HG02642 (cell line): Measurements from ENCODE around the gene BPGM.
A peak's percentile ranks its signal among the peaks of the same experiment; 100 is the strongest.
"Not testable (repeated sequence)": the region's sequence is repeated elsewhere in the genome, so short reads cannot be mapped to it uniquely, and the experiment has no call there.

Experiments
- ATAC-seq: cut with Tn5 transposase; IDR thresholded peaks from one replicate; pipeline ENCODE4 v1.9.1; 2021; ENCODE audit warnings: mild to moderate bottlenecking; ENCODE audit not compliant: unreplicated experiment, poor library complexity

The BPGM gene

DNA sequence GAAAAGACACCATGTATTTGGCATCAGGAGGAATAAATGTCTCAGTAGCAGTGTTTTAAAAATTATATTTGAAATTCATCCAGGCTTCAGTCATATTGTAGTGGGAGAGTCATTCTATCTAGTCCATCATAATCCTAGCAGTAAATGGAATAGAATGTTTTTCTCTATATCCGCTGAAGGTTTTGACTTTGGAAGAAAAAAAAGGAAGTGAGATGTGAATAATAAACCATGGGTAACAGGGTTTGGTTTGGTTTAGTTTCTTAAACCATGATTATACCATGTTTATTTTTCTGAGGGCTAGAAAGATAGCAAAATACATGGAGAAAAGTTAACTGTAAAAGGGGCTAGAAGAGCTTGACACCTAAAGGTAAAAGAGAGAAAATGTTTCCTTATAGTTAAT lies 16.4 kb upstream of the BPGM start:
- ATAC-seq: no peak

DNA sequence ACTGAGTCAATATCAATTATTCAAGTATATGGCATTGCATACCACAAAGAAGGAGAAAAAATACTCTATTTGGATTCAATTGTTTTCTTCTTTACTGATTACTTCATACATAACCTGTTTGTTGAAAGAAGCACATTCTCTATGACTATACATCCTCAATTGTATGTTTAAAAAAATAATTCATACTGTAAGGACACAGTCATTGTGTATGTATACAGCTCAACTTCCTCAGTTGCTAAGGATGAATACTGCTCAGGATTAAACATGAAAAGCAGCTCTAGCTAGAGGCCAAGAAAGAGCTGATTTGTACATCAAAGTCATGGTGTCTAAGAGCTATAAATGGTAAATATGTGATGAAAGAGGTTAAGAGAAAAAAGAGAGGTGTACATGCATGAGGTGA lies 15.8 kb upstream of the BPGM start:
- no peak for ATAC-seq

- ATAC-seq: no peak
These were observed 14.6 kb upstream of the BPGM start for GRCh38 chr7:134632052-134632451.

GRCh38 chr7:134632937-134633540 lies 13.6 kb upstream of the BPGM start:
- no peak for ATAC-seq

DNA sequence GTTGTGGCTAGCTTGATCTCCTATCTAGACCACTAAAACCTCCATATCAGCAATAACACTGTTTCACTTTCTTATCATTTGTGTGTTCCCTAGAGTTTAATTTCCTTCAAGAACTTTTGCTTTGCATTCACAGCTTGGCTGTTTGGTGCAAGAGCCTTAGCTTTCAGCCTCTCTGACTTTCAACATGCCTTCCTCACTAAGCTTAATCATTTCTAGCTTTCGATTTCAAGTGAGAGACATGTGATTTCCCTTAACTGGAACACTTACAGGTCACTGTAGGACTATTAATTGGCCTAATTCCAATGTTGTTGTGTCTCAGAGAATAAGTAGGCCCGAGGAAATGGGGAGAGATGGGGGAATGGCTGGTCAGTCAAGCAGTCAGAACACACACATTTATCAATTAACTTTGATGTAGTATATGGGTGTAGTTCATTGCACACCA lies 10.6 kb upstream of the BPGM start:
- ATAC-seq: peak; percentile 92

DNA sequence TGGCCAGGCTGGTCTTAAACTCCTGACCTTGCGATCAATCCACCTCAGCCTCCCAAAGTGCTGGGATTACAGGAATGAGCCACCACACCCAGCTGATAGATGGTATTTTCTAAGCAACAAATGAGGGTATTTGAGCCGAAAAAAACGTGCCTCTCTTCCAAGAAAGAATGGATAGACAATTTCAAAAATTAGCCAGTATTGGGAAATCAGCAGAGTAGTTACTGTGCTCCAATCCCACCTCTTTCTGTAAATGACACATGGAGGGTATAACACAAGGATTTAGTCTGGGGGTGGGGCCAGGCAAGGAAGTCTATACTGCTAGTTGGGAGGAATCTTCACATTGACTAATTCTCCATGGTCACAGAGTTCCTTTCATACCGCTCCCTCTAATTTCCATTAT lies 9.2 kb upstream of the BPGM start:
- no peak for ATAC-seq

GRCh38 chr7:134637934-134638719 lies 8.5 kb upstream of the BPGM start:
- ATAC-seq: no peak

DNA sequence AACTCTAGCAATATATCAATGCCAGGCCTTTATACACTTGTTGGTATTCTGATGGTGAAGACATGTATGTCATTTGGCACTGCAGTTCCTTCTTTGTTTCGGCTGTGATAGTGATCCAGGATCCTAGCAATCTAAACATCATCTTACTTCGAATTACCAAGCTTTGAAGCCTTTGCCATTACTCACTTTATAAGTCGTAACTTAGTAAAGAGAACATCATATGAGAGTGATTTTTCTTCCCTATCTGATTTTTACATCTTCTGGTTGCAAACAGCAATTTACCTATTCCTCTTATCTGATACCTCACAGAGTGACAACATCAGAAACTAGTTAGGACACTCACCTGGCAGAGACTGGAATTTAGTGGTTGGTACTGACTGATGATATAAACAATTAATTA lies 7.6 kb upstream of the BPGM start:
- ATAC-seq: no peak

DNA sequence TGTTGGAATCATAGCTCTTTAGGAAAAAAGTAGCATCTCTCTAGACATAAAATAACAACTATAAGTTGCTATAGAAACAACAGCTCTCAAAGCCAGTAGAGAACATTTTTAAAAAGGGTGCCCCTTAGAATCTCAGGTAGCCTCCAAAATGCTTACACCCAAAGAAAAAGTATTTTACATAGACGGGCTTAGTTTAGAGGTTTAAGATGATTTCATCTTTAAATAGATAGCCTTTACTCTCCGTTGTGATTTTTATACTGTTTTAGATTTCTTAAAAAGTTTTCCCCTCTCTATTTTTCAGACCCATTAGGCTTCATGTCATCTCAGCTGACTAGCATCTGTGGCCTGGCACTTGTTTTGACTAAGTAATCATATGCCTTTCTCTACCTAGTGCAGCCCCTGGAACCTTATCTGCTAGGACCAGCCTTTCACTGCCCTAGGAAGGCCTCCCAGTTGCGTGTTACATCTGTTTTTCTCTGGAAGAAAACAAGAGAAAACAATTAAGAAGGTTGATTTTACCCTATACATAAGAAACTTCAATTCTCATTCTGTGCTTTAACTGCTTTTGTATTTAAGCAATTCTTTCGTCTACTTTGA lies 6.9 kb upstream of the BPGM start:
- no peak for ATAC-seq

- no peak for ATAC-seq
These were observed 5.6 kb upstream of the BPGM start for GRCh38 chr7:134640842-134641715.

DNA sequence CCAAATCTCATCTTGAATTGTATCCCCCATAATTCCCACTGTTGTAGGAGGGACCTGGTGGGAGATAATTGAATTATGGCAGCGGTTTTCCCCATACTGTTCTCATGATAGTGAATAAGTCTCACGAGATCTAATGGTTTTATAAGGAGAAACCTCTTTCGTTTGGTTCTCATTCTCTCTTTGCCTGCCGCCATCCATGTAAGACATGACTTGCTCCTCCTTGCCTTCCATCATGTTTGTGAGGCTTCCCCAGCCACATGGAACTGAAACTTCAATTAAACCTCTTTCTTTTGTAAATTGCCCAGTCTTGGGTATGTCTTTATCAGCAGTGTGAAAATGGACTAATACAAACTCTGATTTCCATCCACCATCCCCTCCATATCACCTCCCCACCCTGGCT lies 4.7 kb upstream of the BPGM start:
- not testable (repeated sequence) for ATAC-seq

GRCh38 chr7:134643131-134643530 lies 3.5 kb upstream of the BPGM start:
- no peak for ATAC-seq

DNA sequence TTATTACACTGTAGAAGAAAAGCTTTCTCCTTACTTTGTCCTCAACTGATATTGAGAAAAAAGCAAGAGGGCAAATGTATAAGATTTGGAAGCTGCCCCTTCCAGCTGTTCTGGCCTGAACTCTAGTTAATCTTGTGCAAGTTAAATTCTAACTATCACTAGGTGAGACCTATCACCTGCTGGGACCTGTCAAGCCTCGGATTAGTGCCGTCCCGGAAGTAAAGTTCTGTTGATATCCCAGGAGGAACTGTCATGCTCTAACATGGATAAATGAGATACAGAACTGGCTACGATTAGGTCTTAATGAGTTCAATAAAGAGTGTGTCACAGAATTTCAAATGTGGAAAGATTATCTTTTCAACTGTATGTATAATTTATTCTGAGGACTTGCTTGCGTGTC lies 1.2 kb upstream of the BPGM start:
- no peak for ATAC-seq

- ATAC-seq: no peak
These were observed 718 bp upstream of the BPGM start for GRCh38 chr7:134645935-134646334.

GRCh38 chr7:134648456-134648855 lies 1.8 kb downstream of the BPGM start:
- no peak for ATAC-seq

DNA sequence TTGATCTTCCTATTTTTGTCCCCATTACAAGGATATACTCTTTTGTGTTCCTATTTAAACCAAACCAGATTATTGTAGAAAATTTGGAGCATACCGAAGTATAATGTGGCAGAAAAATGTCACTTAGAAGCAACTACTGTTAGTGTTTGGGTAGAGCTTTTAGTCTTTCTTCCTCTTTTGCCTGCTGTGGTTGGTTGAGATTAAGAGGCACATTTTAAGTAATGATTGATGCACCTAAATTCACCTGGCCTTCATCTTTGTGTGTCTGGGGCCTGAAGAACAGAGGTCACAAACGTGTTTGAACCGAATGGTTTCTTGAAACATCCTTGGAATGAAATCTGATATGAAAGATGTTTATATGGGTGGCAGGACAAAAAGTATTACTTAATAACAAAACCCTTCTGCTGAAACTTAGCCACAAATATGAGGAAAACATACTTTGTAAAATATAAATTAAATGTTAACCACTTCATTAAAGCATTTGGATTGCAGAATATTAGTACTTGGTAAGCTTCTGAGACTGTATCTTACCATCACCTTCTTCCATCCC lies 2.6 kb downstream of the BPGM start:
- no peak for ATAC-seq

- ATAC-seq: no peak
These were observed 5.3 kb downstream of the BPGM start for GRCh38 chr7:134651991-134652390.

DNA sequence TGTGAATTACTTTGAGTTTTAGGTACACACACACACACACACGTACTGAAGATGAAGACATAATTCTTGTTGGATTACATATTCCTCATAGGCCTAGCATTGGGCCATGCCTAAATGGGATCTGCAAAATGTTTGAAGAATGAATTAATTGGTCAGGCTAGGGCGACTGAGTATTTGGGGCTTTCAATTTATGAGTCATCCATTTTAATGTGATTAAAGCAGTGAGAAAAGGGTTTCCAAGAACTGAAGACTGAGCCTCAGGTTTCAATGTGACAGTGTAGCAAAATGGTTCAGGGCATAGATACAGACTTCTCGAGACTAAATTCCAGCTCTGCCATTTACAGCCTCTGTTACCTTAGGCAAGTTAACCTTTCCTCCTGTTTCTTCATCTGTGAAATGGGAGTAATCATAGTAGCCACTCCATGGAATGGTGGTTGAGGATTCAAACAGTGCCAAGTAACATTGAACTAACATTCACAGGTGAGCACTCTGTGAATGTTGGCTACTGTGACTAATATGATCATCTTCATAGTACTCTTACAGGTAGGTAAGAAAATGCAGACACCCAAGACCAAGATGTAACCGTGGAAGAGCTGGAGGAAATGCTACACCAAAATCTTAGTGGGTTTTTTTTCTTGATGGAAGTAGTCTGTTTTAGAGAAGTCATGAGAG lies 7.6 kb downstream of the BPGM start:
- no peak for ATAC-seq

DNA sequence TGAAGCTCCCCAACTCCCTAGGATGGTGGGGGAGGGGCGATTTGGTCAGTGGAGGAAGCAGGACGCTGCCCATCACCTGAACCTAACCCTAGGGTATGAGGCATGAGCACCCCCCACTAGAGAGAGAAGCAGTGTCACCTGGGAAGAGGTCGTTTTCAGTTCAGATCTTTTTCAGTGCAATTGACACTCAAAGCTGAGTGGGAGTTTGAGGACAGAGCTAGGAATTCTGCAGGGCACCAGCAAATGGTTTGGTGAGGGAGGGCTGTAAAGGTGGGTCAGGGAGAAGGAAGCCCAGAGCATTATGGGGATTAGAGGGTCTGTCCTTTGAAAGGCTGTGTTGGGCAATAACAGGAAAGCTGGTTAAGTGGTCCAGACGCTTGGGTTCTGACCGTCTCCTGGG lies 10.9 kb downstream of the BPGM start:
- ATAC-seq: no peak

DNA sequence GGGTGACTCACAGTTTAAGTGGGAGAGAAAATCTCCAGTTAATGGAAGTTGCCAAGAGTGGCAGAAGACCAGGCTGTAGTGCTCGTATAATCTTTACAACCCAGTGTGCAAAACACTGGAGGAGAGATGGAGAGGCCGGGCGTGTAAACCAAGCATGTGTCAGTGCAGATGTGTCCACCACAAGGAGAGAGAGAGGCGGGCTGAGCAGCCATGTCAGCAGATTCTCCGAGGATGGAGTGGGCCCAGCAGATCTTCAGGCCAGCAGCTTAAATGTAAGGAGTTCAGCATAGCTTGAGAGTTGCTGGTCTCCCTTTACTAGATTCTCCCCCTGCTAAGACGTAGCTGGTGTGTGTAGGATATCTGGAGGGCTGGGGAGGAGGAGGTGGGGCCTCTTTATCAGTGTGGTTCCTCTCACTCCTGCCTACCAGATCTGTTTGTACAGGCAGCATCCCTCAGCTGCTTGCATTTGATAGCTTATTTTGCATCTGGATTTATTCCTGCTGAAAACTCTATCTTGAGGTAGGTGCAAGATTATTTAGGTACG lies 13.7 kb downstream of the BPGM start:
- ATAC-seq: no peak
